HG03460 (cell line): ENCODE data around the gene GALNT10.

Source experiments
- ATAC-seq: cut with Tn5 transposase; IDR thresholded peaks from one replicate; pipeline ENCODE4 v1.9.1; 2021; ENCODE audit not compliant: unreplicated experiment

GALNT10 gene

DNA sequence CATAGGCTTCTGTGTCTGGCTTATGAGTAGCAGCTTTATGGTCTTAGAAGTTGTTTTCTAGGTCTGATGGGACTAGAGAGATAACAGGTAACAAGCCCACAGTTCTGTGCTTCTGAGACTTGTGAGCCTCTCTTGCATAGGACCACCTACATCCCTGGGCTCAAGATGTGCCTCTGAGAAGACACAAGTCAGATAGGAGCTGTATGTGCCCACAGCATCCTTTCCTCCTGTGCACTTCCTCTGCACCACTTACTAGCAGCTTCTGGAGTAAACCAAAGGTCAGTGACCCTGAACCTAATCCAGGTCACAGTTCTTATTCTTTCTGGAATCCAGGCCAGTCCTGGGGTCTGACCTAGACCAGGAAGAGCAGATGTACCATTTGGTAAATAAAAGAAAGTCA is 40.0 kb downstream of the GALNT10 start:
- no peak for ATAC-seq

DNA sequence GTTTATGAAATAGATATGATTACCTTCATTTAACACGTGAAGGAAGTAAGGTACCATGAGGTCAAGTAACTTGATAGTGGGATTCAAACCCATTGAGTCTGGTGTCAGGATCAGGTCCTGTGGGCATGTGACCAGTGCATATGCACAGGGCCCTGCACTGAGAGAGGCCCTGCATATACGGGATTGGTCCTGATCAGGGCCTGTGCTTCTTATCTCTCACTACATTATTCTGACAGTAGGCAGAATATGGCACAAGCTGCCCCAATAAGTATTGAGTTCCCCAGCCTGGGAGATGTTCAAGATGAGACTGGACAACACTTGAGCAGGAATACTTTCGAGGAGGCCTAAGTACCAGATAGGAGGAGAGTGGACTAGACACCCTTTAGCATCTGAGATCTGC is 44.0 kb downstream of the GALNT10 start:
- ATAC-seq: no peak

DNA sequence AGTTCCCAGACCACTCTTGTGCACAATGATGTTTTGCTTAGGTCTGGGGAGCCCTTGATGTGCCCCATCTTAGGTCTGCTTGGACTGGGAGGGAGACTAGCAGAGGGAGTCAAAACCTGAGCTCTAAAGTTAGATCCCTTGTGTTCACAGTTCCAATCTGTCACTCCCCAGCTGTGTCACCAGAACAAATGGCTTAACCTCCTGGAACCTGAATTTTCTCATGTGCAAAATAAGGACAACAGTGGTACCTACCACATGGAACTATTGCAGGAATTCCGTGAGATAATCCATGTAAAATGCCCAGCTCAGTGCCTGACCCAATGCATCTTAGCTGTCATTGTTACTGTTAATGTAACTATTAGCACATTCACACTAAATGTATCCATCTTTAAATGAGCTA is 45.5 kb downstream of the GALNT10 start:
- ATAC-seq: no peak

DNA sequence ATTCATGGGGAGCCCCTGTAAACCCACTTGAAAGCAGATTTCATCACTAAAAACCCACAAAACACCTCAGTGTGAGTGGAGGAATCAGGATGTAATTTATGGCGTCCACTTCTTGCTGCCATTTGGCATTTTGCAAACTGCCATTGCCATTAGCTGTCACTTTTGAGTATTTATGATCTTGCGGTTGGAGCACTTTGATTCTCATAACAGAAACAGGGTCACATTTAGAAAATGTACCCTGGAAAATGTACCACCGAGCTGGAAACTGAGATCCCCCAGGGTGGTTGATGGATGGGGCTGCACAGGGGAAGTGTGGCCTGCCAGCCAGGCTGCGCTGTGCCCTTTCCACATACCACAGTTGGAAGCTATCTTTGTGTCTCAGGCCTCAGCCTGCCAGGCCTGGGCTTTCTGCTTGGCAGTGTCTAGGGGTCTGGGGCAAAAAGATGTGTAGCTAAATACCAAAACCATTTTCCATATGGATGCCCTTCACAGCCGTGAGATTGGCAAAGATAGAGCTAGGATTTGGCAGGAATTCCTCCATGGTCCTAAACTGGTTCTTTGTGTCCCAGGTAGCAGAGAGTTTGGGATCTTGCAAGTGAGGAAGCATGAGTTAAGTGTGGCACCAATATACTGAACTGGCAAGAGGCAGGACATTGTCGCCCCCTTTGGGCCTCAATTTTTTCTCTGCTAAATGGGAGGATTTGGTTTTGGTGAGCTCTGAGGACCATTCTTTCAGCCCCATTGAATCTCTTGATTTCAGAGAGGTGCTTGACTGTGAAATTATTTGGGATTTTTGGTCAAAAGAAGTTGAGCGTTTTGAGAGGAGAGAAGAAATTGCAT is 46.2 kb downstream of the GALNT10 start:
- no peak for ATAC-seq

DNA sequence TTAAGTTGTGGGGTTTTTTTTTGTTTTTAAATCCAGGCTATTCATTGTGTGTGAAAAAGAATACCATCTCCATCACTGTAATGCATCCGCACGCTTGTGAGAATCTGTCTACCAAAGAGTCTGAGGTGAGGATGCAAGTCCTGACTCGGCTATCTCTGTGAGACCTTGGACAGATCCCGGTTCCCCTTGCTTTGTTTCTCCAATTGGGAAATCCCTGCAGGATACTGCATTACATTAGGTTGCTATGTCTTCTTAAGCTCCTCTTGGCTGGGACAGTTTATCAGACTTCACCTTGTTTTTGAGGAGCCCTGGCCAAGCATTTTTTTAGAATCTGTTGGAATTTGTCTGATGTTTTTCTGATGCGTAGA is 46.8 kb downstream of the GALNT10 start:
- no peak for ATAC-seq

DNA sequence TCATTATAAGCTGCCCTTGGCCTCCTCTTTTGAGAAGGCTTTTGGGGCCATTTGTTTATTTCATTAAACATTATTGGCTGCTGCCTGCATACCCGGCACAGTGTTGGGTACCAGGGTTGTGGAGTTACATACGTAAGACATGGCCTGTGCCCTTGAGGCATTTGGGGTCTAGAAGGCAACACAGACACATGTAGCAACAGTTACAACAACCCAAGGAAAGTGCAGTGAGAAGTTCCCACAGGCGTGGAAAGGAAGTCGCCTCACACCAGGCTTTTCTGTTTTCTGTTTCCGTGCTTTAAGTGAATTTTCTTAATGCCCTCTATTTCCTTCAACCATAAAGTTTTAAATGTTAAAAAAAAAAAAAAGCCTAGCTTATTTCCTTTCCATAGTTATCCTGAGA is 47.4 kb downstream of the GALNT10 start:
- no peak for ATAC-seq

DNA sequence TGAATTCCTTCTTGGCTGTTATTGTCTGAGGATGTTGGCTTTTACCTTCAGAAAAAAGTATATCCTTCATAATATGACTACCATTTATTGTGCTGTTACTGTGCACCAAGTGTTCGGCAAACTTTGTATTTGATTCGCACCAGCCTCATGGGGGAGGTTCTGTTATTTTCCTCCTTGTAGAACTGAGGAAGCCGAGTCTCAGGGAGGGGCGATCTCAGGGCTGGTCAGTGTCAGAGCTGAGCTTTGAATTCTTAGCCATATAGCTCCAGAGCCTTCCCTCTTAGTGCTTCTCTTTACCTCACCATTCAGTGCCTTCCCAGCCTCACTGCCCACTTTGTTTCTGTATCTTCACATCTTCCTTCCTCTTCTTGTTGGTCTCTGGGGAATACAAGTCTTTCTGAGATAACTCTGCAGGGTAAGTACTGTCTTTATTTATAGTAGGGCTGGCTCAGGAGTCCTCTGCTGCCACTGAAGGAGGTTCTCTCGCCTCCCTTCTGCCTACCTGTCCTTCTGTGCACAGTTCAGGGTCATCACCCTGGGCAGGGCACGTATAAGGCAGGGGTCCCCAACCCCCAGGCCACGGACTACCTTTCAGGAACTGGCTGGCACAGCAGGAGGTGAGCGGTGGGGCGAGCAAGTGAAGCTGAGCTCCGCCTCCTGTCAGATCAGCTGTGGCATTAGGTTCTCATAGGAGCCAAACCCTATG is 48.4 kb downstream of the GALNT10 start:
- ATAC-seq: peak; percentile 64

DNA sequence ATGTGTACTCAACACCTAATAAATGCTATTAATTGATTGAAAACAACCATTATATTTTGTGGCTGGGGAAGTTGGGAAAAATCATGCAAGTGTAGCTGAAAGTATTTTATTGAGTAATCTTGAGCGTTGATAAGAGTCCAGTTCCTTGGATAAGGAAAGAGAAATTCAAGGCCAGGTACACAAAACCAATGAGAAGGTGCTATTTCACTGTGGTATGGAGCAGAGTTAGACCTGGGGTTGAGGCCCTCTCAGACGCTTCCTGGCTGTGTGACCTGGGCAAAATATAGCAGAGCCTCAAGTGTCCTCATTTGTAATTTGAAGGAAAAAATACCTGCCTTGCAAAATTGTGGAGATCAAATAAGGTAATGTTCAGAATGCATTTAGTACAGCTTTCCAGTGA is 50.1 kb downstream of the GALNT10 start:
- ATAC-seq: no peak

DNA sequence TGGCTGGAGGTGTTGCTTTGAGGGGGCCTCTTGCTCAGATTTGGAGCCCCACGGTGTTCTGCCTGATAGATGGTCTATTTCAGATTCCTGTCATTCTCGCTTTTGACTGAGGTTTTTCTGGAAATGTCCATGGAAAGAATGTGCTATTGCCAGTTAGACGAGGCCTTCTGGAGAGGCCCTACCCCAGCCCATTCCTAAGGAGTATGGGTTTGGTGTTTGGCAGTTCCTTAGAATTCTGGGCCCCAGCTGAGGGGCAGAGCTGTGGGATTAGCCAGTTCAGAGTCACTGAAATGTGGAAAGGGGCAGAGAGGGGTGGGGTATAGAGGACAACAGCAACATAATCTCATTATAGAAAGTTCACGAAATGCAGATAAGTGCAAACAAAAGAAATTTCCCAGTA is 50.5 kb downstream of the GALNT10 start:
- ATAC-seq: no peak

DNA sequence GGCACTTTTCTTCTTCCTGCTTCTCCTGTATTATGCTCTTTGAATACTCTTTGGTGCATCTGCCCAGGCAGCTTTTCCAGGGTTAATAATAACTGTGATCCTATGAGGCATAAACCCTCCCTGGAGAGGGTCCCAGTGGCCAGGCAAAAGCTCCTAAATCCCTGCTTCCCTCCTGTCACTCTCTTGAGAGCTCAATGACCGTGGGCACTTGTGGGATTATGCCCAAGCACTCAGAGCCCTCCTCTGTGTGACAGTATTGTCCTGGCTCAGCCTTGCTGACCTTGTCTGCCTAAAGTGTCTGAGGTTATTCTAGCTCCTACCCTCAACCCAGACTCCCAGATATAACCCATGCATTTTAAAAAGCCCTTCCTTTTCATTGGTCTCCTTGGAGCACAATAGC is 51.9 kb downstream of the GALNT10 start:
- ATAC-seq: no peak

DNA sequence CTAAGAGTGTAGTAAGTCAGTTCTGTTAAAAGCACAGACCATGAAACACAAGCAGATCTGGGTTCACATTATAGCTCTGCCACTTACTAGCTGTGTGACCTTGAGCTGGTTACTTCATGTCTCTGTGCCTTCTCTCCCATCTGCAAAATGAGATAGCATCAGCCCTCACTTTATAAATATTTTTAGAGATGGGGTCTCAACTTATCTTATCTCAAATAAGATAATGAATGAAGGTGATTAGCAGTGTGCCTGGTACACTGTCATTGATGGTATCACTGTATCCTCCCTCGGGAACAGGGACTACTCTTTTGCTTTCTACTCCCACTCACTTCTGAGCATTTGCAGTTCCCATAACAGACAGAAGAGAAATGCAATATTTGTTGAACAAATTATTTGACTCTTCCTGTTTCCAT is 52.4 kb downstream of the GALNT10 start:
- ATAC-seq: peak; percentile 40

DNA sequence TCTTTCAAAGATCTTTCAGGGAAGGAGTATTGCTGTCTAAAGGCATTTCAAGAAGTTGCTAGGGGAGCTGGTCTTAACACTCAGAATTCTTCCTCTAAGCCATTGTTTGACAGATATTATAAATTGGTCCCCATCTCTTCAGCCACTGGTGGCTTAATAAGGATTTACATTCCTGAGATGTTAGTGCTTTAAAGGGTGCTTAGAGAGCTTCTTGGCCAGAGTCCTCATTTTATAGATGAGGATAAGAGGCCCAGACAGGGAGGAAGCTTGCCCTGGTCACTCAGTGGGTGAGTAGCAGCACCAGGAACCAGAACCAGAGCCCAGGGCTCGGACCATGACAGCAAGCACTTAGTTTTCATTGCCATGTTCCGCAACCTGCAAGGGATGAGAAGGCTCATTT is 53.2 kb downstream of the GALNT10 start:
- no peak for ATAC-seq

DNA sequence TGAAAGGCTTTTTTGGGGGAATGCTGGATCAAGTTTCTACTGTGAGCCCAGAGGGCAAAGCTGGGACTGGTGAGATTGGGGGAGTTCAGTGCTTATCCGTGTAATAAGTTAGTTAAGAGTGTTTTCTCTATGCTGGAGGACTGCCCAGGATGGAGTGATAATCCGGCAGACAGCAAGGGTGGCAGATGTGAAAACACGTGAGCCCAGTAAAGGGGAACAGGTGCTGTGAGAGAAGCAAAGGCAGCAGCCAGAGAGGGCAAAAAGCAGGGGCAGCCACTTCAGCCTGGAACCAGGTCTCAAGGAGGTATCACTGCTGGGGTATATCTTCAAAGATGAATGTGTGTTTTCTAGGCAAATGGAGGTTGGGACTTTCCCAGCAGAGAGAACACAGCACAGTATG is 53.9 kb downstream of the GALNT10 start:
- ATAC-seq: no peak

DNA sequence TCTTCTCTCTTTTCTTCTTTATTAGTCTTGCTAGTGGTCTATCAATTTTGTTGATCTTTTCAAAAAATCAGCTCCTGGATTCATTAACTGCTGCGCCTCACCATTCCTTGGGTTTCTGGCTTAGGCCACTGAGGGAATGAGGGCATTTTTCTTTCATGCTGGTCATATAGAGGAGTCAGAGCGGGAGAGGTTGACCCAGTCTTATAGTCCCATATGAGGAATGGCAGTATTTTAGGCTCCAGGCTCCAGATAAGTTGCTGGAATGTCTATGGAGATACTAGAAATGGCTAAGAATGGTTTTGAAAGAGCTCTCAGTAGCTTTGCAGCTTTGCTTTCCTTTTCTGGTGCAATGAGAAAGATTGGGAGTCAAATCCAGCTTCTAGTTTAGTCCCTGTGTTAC is 58.2 kb downstream of the GALNT10 start:
- no peak for ATAC-seq

DNA sequence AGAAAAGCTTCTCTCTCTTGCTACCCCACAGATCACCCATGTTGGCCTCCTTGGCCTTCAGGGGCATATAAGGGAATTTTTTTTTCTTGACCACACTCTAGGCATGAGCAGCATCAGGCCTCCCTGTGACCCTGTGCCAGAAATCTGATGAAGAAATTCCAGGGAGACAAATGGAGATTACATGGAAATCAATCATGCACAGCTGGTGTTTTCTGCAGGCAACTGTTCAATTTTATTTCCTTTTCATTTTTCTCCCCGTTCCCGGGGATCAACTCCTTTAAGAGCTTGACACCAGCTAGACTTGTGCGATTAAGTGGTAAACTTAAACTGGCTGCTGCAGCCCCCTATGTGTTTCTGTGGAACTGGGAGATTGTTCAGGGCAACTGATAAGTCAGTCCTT is 59.3 kb downstream of the GALNT10 start:
- no peak for ATAC-seq

DNA sequence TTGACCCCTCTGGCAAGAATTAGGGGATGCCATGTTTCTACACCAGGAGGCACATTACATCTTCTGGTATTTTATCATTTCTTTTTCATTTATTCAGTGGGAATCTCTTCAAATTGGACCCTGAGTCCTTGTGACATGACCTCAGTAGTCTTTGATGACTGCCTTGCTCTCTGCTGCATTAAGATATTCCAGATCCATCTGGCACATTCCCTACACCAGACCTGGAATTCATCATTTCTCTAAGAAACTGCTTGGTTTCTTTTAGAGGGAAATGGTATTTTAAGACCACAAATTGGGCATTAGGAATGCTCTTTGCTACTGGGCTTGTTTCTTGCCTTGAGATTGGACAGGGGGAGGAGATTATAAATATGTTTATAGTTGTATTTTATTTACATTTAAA is 61.0 kb downstream of the GALNT10 start:
- ATAC-seq: no peak

DNA sequence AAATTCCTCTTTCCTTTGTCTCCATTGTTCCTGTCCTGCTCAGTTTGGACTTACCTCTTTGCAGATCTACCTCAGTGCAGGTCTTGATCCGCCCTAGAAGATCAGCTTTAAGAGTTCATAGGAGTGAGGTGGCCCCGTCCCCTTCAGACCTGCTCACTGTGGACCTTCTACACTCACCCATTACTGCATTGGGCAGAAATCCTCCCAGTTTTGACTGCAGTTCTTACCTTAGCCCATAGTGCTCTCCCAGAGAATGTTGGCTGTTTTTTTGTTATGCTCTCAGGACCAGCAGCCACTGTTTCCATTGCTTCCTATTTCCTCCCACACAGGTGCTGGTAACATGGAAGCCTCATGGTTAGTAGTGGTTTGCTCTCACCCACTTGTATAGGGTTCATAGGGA is 63.3 kb downstream of the GALNT10 start:
- no peak for ATAC-seq

DNA sequence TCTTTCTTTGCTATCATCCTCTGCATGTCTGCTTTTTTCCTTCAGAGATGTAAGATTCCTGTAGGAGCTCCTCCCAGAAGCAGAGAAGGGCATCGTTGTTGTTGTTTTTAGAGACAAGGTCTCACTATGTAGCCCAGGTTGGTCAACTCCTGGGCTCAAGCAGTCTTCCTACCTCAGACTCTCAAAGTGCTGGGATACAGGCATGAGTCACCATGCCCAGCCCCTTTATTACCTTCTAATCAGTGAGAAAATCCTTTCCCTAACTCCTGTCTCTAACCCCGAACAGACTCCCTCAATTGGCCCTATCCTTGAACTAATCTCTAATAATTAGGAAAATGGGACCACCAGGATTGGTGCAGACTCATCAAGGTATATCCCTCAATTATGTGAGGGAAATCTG is 64.4 kb downstream of the GALNT10 start:
- no peak for ATAC-seq

DNA sequence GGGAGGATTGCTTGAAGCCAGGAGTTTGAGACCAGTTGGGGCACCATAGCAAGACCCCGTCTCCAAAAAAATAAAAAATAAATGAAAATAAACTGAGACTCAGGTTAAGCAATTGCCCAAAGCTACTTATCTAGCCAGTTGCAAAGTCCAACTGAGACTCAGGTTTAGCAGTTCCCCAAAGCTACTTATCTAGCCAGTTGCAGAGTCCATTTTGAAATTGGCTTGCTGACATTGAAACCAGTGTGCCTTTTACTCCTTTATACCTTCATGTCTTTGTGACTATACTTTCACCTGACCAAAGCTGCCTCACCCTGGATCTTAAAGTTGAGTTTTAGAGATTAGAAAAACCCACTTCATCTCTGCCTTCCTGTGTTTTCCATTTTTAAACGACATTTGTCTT is 66.5 kb downstream of the GALNT10 start:
- no peak for ATAC-seq

DNA sequence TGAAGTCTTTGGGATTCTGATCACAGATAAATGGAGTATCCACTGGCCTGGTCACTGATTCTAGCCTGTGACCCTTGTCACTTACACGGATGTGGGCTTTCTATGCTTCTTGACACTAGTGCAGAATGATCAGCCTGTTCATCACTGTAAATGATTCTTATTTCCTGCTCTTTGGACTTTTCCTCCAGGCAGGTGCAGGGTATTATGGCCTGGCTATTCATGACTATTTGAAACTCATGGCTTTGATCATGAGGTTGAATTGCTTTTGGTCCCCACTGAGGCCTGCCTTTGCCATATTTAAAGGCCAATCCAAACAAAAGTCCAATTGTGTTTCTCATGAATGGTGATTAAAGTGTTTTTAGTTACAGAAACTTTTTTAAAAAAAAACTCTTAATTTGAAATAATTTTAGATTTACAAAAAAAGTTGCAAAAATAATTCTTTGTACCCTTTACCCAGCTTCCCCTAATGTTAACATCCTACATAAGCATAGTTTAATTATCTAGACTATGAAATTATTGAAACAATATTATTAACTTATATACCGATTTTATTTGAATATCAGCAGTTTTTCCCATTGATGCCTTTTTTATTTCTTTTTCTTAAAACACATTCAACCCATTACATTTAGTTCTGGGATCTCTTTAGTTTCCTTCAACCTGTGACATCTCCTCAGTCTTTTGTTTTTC is 68.1 kb downstream of the GALNT10 start:
- ATAC-seq: no peak

DNA sequence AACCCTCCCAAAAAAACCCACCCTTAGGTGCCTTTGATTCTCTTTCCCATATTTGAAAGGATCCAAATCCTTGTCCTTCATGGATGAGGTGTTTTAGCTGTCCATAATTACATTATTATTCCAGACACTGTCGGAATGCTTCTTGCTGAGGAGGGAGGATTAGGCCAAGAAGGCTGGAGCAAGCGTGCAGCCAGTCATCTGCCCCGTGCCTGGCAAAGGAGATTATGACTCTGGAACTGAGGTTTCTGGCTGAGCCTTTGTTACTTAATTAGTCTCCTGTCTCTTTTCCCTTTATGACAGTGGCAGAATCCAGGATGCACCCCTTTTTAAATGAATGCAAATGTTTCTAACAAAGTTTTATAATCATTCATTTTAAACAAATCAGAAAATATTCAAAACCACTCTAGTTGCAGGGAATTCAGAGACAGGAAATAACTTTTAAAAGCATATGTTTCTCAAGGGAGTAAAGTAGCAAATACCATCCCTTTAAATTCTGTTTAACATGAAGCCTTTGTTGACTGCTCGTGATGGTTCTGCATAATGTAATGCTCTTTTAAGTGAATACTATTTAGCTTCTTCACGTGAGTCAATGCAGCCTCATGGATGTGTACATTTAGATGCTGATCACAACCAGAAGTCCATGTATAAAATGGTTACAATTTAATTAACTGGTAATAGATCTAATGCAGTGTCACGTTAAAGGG is 69.8 kb downstream of the GALNT10 start:
- ATAC-seq: no peak

DNA sequence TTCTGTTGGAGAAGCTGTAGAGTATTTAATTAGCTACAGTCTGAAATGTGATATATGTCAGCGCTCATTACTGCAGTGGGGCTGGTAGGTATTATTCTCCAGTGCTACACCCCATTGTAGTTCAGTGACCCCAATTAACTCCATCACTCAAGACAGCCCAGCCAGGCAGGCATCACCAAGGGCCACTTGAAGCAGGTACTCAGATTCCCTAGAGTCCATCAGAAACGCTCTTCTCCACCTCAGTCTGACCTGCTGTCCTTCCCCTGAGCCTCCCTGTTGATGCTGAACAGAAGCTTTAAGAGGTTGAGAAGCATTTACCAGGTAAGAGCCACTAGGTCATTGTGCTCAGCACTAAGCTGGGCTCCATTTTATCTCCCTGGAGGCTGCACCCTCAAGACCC is 71.8 kb downstream of the GALNT10 start:
- ATAC-seq: no peak
